Heart left ventricle (tissue), 13 donors: ENCODE measurements around the gene SPTLC3.

Source experiments
- CTCF ChIP-seq, 12 donors: fragments of 200-600 bp; sonication (generic) in 4 of 12; IDR thresholded peaks; one replicate each; pipeline versions ENCODE4 v1.5.0 to v1.8.0; 2018 to 2022; ENCODE audit warnings: antibody characterized with exemption in 12 of 12, mild to moderate bottlenecking in 5 of 12
- POLR2A ChIP-seq, 2 donors: fragments of 450-650 bp; IDR thresholded peaks; one replicate each; pipeline ENCODE4 v1.6.1; 2017; ENCODE audit warnings: antibody characterized with exemption in 2 of 2, mild to moderate bottlenecking in 2 of 2, moderate library complexity in 2 of 2
- donor health status: ischemic (EF 13 %, LVEDD 7.1; RV severe dilation, severe dysfunction).
- donor health status: DM: no; HTN: yes; CAD: no.
- donor health status: DM: no; HTN: no; CAD: no.
- donor health status: ischemic (EF 25% LVEDD 6.9; RV normal size, moderate dysfunction).
- donor health status: ischemic (EF 25% LVEDD 5.7; RV mildly dilated, moderate dysfunction).
- donor health status: ischemic (EF 35%, LVEDD 5.7; RV mildly dilated, moderate dysfunction).
- donor health status: nonischemic (EF 11% LVEDD 7.7; RV severe dilation, severe dysfunction).
- donor health status: DM: yes; HTN: yes; CAD: no.
- donor health status: PGD.
- donor health status: ischemic (EF 29% LVEDD 5.4; RV normal size, mild dysfunction).
- donor health status: nonischemic (EF 23%, LVEDD 6.1; RV moderate dilation, normal function).

- no peak for TF ChIP-seq CTCF (IDR thresholded peaks at IDR 0.05)
- TF ChIP-seq POLR2A (IDR thresholded peaks at IDR 0.05), result no peak
Measured at GRCh38 chr20:13046409-13046808, 37.6 kb downstream of the SPTLC3 start.
